Measurements from ENCODE around the gene WDR45B.

WDR45B gene

GRCh38 chr17:82619641-82620040 is 28.6 kb downstream of the WDR45B start:
- DNase-seq, result no peak

GRCh38 chr17:82619211-82619610 is 29.0 kb downstream of the WDR45B start:
- DNase-seq, result no peak

GRCh38 chr17:82616021-82616711 is 32.1 kb downstream of the WDR45B start:
- DNase-seq, result no peak

- DNase-seq, result no peak
These were observed 32.9 kb downstream of the WDR45B start for GRCh38 chr17:82615084-82616020.

- DNase-seq, result no peak
These were observed 34.1 kb downstream of the WDR45B start for GRCh38 chr17:82614095-82614631.

DNA sequence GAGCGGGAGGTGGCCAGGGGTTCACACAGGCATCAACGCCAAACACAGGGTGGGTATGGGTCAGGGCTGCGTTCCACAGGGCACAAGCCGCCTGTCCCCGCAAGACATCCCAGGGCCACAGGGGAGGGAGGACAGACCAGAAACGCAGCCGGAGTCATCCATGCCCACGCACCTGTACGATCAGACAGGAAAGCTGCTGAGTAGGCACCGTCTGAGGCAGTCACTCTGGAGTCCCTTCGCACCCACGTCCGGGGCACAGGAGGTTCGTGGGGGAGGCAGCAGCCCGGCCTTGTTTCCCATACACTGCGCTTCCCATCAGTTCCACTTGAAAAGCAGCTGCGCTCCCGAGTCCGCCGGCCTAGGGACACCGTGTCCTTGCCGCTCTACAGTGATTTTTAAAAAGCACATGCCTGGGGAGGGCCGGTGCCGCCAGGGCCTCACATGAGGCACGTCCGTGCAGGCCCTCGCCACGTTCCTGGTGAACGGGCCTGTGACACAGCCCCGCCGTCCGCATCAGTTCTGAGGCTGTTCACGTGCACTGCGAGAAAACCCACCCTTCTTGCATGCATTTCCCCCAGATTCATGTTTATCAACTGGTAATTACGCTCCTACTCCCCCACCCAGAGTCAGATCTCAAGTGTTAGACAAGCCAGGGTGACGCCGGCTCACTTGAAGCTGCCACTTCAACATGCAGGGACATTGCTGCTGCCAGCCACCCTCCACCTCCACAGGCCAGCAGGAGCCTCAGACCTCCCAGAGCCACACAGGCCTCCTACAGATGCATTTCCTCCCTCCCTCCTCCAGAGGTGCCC is 34.8 kb downstream of the WDR45B start:
- DNase-seq, result no peak

- DNase-seq, result no peak
These were observed 36.8 kb downstream of the WDR45B start for GRCh38 chr17:82611140-82612058.

GRCh38 chr17:82609655-82610054 is 38.6 kb downstream of the WDR45B start:
- DNase-seq, result no peak

DNA sequence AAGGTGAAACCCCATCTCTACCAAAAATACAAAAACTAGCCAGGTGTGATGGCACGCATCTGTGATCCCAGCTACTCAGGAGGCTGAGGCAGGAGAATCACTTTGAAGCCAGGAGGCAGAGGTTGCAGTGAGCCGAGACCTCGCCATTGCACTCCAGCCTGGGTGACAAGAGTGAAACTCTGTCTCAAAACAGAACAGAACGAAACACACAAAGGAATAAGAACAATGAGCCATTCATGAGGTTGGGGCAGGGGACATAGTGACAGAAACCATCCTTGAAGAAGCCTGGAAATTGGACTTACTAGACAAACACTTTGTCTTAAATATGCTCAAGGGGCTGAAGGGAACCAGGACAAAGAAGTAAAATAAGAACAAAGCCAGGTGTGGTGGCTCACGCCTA is 39.4 kb downstream of the WDR45B start:
- no peak for DNase-seq

- DNase-seq, result no peak
These were observed 42.2 kb downstream of the WDR45B start for GRCh38 chr17:82605939-82606600.

DNA sequence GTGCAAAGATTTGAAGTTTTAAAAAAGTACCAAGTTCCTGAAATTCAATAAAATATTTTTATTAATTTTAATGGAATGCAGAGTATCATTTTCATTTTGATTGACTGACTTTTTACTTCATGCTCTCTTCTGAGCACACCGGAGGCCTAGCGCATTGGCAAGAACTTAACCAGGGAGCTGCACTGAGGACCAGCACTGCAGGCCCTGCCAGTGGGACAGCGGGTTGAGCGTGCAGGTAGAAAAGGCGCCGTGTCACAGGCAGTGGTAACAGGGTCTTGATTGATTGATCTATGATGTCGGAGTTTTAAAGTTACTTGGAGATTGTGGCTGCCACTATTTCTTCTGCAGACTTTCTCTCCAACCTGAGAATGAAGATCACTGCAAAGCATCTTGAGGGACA is 43.7 kb downstream of the WDR45B start:
- DNase-seq, result no peak

- DNase-seq, result no peak
These were observed 44.2 kb downstream of the WDR45B start for GRCh38 chr17:82603981-82604448.

- DNase-seq, result no peak
These were observed 45.1 kb downstream of the WDR45B start for GRCh38 chr17:82602986-82603710.

DNA sequence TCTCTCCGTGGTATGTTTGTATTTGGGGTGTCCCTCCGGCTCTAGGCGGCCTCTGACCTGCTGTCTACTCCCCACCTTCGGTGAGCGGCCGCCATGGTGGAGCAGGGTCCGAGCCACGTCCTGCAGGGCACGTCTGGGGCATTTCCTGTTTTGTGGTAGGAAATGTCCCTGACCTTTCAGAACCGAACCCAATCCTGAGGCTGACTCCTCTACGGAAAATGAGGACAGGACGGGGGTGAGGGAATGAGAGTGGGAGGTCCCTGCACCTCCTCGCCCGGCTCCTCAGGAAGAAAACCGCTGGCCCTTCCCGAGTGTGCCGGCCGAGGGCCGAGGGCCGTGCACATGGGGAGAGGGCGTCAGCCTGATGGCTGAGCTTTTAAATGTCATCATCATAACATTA is 45.8 kb downstream of the WDR45B start:
- DNase-seq, result no peak

DNA sequence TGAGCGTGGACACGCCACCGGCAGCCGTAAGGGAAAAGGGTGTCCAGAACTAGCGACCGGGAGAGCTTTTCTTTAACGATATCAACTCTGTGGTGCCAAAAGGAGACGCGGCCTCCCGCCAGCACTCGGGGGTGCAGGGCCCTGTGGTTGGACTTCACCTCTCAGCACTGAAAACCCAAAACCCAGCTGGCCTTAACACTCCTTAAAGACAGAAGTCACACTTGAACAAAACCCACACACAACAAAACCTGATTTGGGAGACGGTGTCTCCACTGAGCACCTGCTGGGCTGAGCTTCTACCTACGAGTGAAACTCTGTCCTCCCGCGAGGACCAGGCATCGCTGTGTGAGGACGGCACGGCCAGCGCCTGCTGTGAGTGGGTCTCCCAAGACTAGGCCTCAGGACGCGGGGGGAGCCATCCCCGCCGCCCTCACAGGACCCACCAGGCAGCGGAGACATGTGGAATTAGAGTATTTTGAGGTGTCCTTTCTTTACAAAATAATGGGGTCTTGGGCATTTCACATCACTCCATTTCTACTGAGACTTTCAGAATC is 46.7 kb downstream of the WDR45B start:
- DNase-seq, result no peak

DNA sequence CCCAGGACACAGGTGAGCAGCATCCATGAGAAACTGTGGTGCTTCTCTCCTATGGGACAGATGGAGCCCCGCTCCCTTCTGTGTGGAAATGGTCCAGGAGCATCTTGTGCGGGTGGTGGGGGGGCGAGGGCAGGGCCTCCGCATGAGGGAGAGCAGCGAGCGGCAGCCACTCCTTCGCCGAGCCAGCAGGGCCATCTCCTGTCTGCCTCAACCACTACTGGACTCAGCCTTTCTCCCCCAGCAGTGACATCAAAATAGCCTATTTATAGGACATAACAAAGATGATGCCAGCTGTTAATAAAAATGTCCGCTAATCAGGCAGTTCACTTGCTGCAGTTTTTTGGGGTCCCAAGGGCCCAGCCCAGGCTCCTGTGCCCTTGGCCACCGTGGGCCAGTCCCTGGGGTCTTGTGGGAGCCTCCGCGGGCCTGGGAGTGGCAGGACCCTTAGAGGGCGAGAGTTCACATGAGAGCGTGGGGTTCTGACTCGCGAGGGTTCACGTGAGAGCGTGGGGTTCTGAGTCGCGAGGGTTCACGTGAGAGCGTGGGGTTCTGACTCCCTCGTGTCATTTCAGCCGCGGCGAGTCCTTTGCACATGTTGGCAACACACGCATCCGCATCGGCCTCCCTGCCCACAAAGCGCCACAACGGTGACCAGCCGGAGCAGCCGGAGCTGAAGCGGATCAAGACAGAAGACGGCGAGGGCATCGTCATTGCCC is 47.4 kb downstream of the WDR45B start:
- no peak for DNase-seq

GRCh38 chr17:82599674-82600661 is 48.3 kb downstream of the WDR45B start:
- no peak for DNase-seq
